Thyroid gland (tissue), 4 donors: Measurements from ENCODE around the gene ANKRD11. TPM values are rescaled to one million over a fixed set of nuclear protein-coding genes. Genes with fewer than 3 reads are reported as not detected.
"Not testable (repeated sequence)": the region's sequence is repeated elsewhere in the genome, so short reads cannot be mapped to it uniquely, and the experiment has no call there.

Experiments
- DNase-seq, 2 donors: peaks; one replicate each; pipeline ENCODE4 v3.0.0-alpha.2; 2019
- H3K27ac ChIP-seq, 3 donors: fragments of 200-600 bp; sonication (generic); 1 replicate in 2 of 3; 2 replicates in 1 of 3; pipeline ENCODE4 v1.5.1; 2016 to 2019; ENCODE audit warnings: mild to moderate bottlenecking in 1 of 3, moderate library complexity in 1 of 3
- H3K27me3 ChIP-seq: fragments of 200-600 bp; sonication (generic); one replicate; pipeline ENCODE4 v1.5.1; 2019
- H3K36me3 ChIP-seq, 2 donors: fragments of 200-600 bp; sonication (generic); one replicate each; pipeline ENCODE4 v1.5.1; 2016 to 2019
- H3K4me1 ChIP-seq, 2 donors: fragments of 200-600 bp; sonication (generic); one replicate each; pipeline ENCODE4 v1.5.1; 2017 to 2019
- H3K4me3 ChIP-seq, 3 donors: fragments of 200-600 bp; sonication (generic); replicated peaks in 1 of 3; 1 replicate in 2 of 3; 2 replicates in 1 of 3; pipeline ENCODE4 v1.5.1; 2016; ENCODE audit warnings: mild to moderate bottlenecking in 1 of 3
- H3K9me3 ChIP-seq: fragments of 200-600 bp; sonication (generic); one replicate; pipeline ENCODE4 v1.5.1; 2017
- POLR2A ChIP-seq, 2 donors: fragments of 450-650 bp; IDR thresholded peaks; one replicate each; pipeline ENCODE4 v1.6.1; 2017; ENCODE audit warnings: antibody characterized with exemption in 2 of 2, mild to moderate bottlenecking in 2 of 2, moderate library complexity in 1 of 2
- WGBS, 2 donors: methylation state at CpG; one replicate each; pipeline ENCODE4 v1.1.5; 2017; 5-methylcytosine and 5-hydroxymethylcytosine counted together
- intact Hi-C: fragments of 100-400 bp; cut with DNase I; formaldehyde crosslinking; loops from one replicate; pipeline ENCODE4 v1.15.1; 2023
- total RNA-seq, 4 donors: library from RNA; depleted of rRNA; stranded (reverse); fragments of >200 nt; gene quantifications; one replicate each; pipeline ENCODE4 v1.2.3, GENCODE V29; 2016
- TF ChIP-seq, protein P1 (sequence below), 6 experiments: fragments of 200-600 bp in 3 of 6; fragments of 450-650 bp in 3 of 6; sonication (generic) in 3 of 6; IDR thresholded peaks; one replicate each; pipeline ENCODE4 v1.5.1; 2016 to 2019; ENCODE audit warnings: antibody characterized with exemption in 6 of 6, mild to moderate bottlenecking in 2 of 6, inconsistent platforms in 1 of 6, moderate library complexity in 1 of 6

ANKRD11 gene
- total RNA-seq, 4 donors from 2014 or later, result 62.1 to 90.4 (median 75.0) TPM

DNA sequence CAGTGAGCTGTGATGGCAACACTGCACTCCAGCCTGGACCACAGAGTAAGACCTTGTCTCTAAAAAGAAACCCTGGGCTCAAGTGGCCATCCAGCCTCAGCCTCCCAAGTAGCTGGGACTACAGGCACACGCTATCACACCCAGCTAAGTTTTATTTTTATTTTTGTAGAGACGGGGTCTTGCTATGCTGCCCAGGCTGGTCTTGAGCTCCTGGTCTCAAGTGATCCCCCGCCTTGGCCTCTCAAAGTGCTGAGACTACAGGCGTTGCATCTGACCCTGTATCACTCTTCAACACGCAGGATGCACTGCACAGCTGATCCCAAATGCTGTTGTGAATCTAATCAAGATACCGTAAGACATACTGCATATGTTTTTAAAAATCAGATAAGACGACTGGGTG lies 23.0 kb downstream of the ANKRD11 start:
- intact Hi-C loops, result no loop called here
- Histone ChIP-seq H3K27me3 (no peaks in the 10 kb centered on the region), H3K36me3 (no peaks in the 10 kb centered on the region), H3K27ac (no peak overlapping the region), H3K4me1 (peaks cover 12 to 26% of the 10 kb centered on the region in 2 donors), H3K4me3 (no peak overlapping the region), H3K9me3 (no peaks in the 10 kb centered on the region)
- TF ChIP-seq, protein P1, sequence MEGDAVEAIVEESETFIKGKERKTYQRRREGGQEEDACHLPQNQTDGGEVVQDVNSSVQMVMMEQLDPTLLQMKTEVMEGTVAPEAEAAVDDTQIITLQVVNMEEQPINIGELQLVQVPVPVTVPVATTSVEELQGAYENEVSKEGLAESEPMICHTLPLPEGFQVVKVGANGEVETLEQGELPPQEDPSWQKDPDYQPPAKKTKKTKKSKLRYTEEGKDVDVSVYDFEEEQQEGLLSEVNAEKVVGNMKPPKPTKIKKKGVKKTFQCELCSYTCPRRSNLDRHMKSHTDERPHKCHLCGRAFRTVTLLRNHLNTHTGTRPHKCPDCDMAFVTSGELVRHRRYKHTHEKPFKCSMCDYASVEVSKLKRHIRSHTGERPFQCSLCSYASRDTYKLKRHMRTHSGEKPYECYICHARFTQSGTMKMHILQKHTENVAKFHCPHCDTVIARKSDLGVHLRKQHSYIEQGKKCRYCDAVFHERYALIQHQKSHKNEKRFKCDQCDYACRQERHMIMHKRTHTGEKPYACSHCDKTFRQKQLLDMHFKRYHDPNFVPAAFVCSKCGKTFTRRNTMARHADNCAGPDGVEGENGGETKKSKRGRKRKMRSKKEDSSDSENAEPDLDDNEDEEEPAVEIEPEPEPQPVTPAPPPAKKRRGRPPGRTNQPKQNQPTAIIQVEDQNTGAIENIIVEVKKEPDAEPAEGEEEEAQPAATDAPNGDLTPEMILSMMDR (IDR thresholded peaks at IDR 0.05), result no peak
- TF ChIP-seq POLR2A (IDR thresholded peaks at IDR 0.05), result no peak
- no peak for DNase-seq
- WGBS, 2 donors, result 89 to 93% methylated on average over 7 of the region's 7 CpGs

DNA sequence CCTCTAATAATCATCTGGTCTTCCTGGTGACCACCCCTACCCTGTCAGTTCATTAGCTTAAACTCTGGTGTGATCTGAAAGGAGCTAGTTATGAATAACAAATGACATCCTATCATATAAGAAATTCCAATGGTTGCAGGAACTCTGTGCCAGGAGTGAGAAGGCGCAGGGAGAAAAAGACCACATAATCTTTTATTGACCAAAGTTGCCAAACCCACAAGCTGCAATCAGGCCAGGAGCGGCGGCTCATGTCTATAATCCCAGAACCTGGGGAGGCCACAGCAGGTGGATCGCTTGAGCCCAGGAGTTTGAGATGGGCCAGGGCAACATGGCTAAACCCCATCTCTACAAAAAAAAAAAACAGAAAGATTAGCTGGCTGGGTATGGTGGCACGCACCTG lies 23.4 kb downstream of the ANKRD11 start:
- Histone ChIP-seq H3K27me3 (no peaks in the 10 kb centered on the region), H3K4me3 (no peak overlapping the region), H3K9me3 (no peaks in the 10 kb centered on the region), H3K27ac (no peak overlapping the region), H3K36me3 (no peaks in the 10 kb centered on the region), H3K4me1 (peaks cover 12 to 26% of the 10 kb centered on the region in 2 donors)
- 93 to 94% methylated on average over 5 of the region's 5 CpGs for WGBS, 2 donors
- DNase-seq, result no peak
- TF ChIP-seq POLR2A (IDR thresholded peaks at IDR 0.05), result no peak
- TF ChIP-seq, protein P1 (IDR thresholded peaks at IDR 0.05), result no peak
- intact Hi-C loops, result no loop called here

DNA sequence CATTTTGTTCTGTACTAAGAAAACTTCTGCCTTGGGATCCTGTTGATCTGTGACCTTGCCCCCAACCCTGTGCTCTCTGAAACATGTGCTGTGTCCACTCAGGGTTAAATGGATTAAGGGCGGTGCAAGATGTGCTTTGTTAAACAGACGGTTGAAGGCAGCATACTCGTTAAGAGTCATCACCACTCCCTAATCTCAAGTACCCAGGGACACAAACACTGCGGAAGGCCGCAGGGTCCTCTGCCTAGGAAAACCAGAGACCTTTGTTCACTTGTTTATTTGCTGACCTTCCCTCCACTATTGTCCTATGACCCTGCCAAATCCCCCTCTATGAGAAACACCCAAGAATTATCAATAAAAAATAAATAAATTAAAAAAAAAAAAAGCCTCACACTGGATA lies 27.0 kb downstream of the ANKRD11 start:
- H3K4me3 ChIP-seq, H3K36me3 ChIP-seq, DNase-seq, H3K9me3 ChIP-seq, intact Hi-C loops, H3K27me3 ChIP-seq, H3K27ac ChIP-seq: not testable (repeated sequence)
- 26 to 31% methylated on average over 5 of the region's 5 CpGs for WGBS, 2 donors
- peaks cover 3 to 21% of the 10 kb centered on the region in 2 donors for H3K4me1 ChIP-seq

DNA sequence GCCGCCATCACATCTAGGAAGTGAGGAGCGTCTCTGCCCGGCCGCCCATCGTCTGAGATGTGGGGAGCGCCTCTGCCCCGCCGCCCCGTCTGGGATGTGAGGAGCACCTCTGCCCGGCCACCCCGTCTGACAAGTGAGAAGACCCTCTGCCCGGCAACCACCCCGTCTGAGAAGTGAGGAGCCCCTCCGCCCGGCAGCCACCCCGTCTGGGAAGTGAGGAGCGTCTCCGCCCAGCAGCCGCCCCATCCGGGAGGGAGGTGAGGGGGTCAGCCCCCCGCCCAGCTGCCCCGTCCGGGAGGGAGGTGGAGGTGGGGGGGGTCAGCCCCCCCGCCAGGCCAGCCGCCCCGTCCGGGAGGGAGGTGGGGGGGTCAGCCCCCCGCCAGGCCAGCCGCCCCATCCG lies 27.7 kb downstream of the ANKRD11 start:
- 97% methylated on average over 12 to 16 of the region's 30 CpGs for WGBS, 2 donors
- DNase-seq, H3K36me3 ChIP-seq, H3K4me3 ChIP-seq, intact Hi-C loops, H3K27me3 ChIP-seq, H3K9me3 ChIP-seq, H3K27ac ChIP-seq: not testable (repeated sequence)
- H3K4me1 ChIP-seq, result peaks cover 0 to 21% of the 10 kb centered on the region in 2 donors

DNA sequence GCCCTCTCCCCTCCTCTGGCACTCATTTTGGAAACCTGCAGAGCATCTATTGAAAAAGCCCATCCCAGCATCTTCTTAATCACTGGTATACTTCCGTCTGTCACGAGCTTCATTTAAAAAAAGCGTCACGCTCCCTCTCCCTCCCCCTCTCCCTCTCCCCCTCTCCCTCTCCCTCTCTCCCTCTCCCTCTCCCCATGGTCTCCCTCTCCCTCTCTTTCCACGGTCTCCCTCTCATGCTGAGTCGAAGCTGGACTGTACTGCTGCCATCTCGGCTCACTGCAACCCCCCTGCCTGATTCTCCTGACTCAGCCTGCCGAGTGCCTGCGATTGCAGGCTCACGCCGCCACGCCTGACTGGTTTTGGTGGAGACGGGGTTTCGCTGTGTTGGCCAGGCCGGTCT lies 28.5 kb downstream of the ANKRD11 start:
- H3K4me3 ChIP-seq, H3K27me3 ChIP-seq, H3K27ac ChIP-seq, intact Hi-C loops, H3K36me3 ChIP-seq, H3K9me3 ChIP-seq: not testable (repeated sequence)
- WGBS, 2 donors, result 42 to 52% methylated on average over 9 to 14 of the region's 15 CpGs
- peak in 1 of 2 donors; percentile 30 for DNase-seq
- H3K4me1 ChIP-seq, result peaks cover 0 to 21% of the 10 kb centered on the region in 2 donors

DNA sequence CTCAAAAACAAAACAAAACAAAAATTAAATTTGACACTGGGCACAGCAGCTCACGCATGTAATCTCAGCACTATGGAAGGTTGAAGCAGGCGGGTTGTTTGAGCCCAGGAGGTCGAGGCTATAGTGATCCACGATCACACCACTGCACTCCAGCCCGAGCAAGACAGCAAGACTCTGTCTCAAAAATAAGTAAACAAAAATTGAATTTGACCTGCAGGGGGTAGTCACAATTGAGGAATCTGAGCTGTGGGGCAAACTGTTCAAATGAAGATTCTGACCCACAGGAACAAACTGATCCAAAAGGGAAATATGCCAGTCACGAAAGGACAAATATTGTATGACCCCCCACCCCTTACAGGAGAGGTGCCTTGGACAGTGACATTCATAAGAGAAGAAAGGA lies 29.8 kb downstream of the ANKRD11 start:
- DNase-seq, result no peak
- intact Hi-C loops, result no loop called here
- Histone ChIP-seq H3K27me3 (no peaks in the 10 kb centered on the region), H3K27ac (no peak overlapping the region), H3K4me3 (no peak overlapping the region), H3K4me1 (peaks cover 0 to 21% of the 10 kb centered on the region in 2 donors), H3K36me3 (no peaks in the 10 kb centered on the region), H3K9me3 (no peaks in the 10 kb centered on the region)
- 88 to 90% methylated on average over 6 of the region's 6 CpGs for WGBS, 2 donors
- TF ChIP-seq POLR2A (IDR thresholded peaks at IDR 0.05), result no peak
- TF ChIP-seq, protein P1 (IDR thresholded peaks at IDR 0.05), result no peak

DNA sequence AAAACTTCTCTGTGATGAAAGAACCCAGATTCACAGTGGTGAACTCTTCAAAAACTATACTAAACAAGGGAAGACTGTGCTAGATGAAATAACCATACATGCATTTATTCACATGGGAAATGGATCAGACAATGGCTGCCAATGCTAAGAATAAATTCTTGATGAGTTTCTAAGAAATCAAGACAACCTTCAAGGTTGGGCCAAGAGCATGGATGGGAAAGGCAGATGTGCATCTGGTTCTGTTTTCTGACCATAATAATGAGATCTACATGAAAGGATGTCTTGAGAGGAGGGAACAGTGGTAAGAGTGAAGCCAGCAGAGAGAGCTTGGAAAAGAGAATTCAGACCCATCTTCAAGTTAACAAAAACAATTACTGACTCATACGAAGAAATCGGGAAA lies 31.4 kb downstream of the ANKRD11 start:
- intact Hi-C loops, result no loop called here
- Histone ChIP-seq H3K27me3 (no peaks in the 10 kb centered on the region), H3K9me3 (no peaks in the 10 kb centered on the region), H3K4me3 (no peak overlapping the region), H3K27ac (no peak overlapping the region), H3K36me3 (no peaks in the 10 kb centered on the region), H3K4me1 (peaks cover 3 to 26% of the 10 kb centered on the region in 2 donors)
- DNase-seq, result no peak
- TF ChIP-seq, protein P1 (IDR thresholded peaks at IDR 0.05), result no peak
- TF ChIP-seq POLR2A (IDR thresholded peaks at IDR 0.05), result no peak
- 85 to 86% methylated on average over 2 of the region's 2 CpGs for WGBS, 2 donors
